HCT116 (cell line): ENCODE results near the gene SOD3. TPM values are rescaled to one million over a fixed set of nuclear protein-coding genes. Genes with fewer than 3 reads are reported as not detected.

Experiments used
- ATAC-seq: fragments of 200-7000 bp; cut with Tn5 transposase; 2 replicates; pipeline ENCODE4 v1.9.1; 2020; ENCODE audit warnings: mild to moderate bottlenecking, moderate library complexity
- BruUV-seq: library from RNA; stranded (reverse); fragments of 400-500 nt; replicated peaks from 2 replicates; lab custom pipeline; 2021; lab: Mats Ljungman, UMichigan
- CTCF ChIA-PET: fragments of 300-600 bp; sonication (Branson Sonifier 250); formaldehyde crosslinking; loops from one replicate; lab custom pipeline; 2021; ENCODE audit warnings: antibody characterized with exemption; lab: Charles Lee
- POLR2A ChIA-PET: fragments of 300-600, 350-600 bp; sonication (Branson Sonifier 250); formaldehyde crosslinking; loops from one replicate; lab custom pipeline; 2021; ENCODE audit warnings: antibody characterized with exemption; lab: Charles Lee
- RAD21 ChIA-PET, 2 experiments: fragments of 300-600 bp; sonication (Branson Sonifier 250); formaldehyde crosslinking; loops; one replicate each; lab custom pipeline; 2023; ENCODE audit warnings: low total read pairs in 2 of 2; ENCODE audit not compliant: uncharacterized antibody in 2 of 2, unreplicated experiment in 2 of 2, low non-redundant PET in 1 of 2; lab: Charles Lee
- DNase-seq: peaks from one replicate; pipeline ENCODE4 v3.0.0-alpha.2; 2010; ENCODE audit warnings: low read depth, low spot score
- H2AFZ ChIP-seq: fragments of 200-600 bp; shearing (Covaris generic), sonication (generic); 2 replicates; pipeline ENCODE4 v1.6.1; 2017; ENCODE audit warnings: low read depth, mixed run types, mixed read lengths, antibody characterized with exemption, low read length; ENCODE audit not compliant: poor library complexity, severe bottlenecking
- H3K27ac ChIP-seq: 2 replicates; pipeline ENCODE4 v1.5.1; 2012; ENCODE audit warnings: low read depth, low read length
- H3K27me3 ChIP-seq: fragments of 200-600 bp; sonication (generic); 2 replicates; pipeline ENCODE4 v1.6.1; 2016; ENCODE audit warnings: mixed run types, low read length, mixed read lengths; ENCODE audit not compliant: insufficient read depth
- H3K36me3 ChIP-seq, 2 experiments: fragments of 200-500 bp in 1 of 2; fragments of 200-600 bp in 1 of 2; sonication (Bioruptor generic) in 1 of 2; sonication (generic) in 1 of 2; 2 replicates each; pipeline versions ENCODE4 v1.5.1 to v1.6.1; 2014 to 2016; ENCODE audit warnings: low read length in 2 of 2, inconsistent platforms in 1 of 2, mixed read lengths in 1 of 2, mixed run types in 1 of 2; ENCODE audit not compliant: insufficient read depth in 2 of 2, control insufficient read depth in 1 of 2
- H3K4me1 ChIP-seq, 2 experiments: fragments of 200-600 bp in 1 of 2; sonication (generic) in 1 of 2; 2 replicates each; pipeline versions ENCODE4 v1.5.1 to v1.6.1; 2012 to 2017; ENCODE audit warnings: low read length in 2 of 2, inconsistent platforms in 1 of 2, mild to moderate bottlenecking in 1 of 2, mixed read lengths in 1 of 2, mixed run types in 1 of 2, moderate library complexity in 1 of 2; ENCODE audit not compliant: insufficient read depth in 2 of 2, control insufficient read depth in 1 of 2
- H3K4me2 ChIP-seq: fragments of 200-600 bp; sonication (generic); 2 replicates; pipeline ENCODE4 v1.6.1; 2017; ENCODE audit warnings: mixed run types, low read length, mixed read lengths
- H3K4me3 ChIP-seq, 2 experiments: fragments of 200-600 bp in 1 of 2; sonication (generic) in 1 of 2; replicated peaks in 1 of 2; 2 replicates each; pipeline ENCODE4 v1.5.1; 2011 to 2016; ENCODE audit warnings: low read length in 2 of 2, control low read depth in 1 of 2, low read depth in 1 of 2, mild to moderate bottlenecking in 1 of 2, mixed read lengths in 1 of 2, mixed run types in 1 of 2
- H3K79me2 ChIP-seq: fragments of 200-600 bp; sonication (generic); 2 replicates; pipeline ENCODE4 v1.6.1; 2017; ENCODE audit warnings: mild to moderate bottlenecking, mixed run types, low read length, moderate library complexity, mixed read lengths; ENCODE audit not compliant: insufficient read depth
- H3K9ac ChIP-seq: fragments of 200-600 bp; sonication (generic); 2 replicates; pipeline ENCODE4 v1.6.1; 2016; ENCODE audit warnings: low read length, mixed read lengths
- H3K9me2 ChIP-seq: fragments of 200-600 bp; sonication (generic), shearing (Covaris generic); 2 replicates; pipeline ENCODE4 v1.6.1; 2017; ENCODE audit warnings: mixed run types, mild to moderate bottlenecking, moderate library complexity; ENCODE audit not compliant: insufficient read depth
- H3K9me3 ChIP-seq, 2 experiments: fragments of 200-500 bp in 1 of 2; fragments of 200-600 bp in 1 of 2; sonication (Bioruptor generic) in 1 of 2; sonication (generic) in 1 of 2; 2 replicates each; pipeline ENCODE4 v1.6.1; 2014 to 2017; ENCODE audit warnings: low read length in 2 of 2, mixed read lengths in 2 of 2, inconsistent platforms in 1 of 2, low read depth in 1 of 2, mild to moderate bottlenecking in 1 of 2, mixed run types in 1 of 2, moderate library complexity in 1 of 2; ENCODE audit not compliant: control insufficient read depth in 1 of 2, insufficient read depth in 1 of 2
- H4K20me1 ChIP-seq: fragments of 200-600 bp; sonication (generic), shearing (Covaris generic); 2 replicates; pipeline ENCODE4 v1.6.1; 2017; ENCODE audit warnings: mixed run types, mild to moderate bottlenecking, moderate library complexity; ENCODE audit not compliant: insufficient read depth
- CEBPB ChIP-seq: IDR thresholded peaks from 2 replicates; pipeline ENCODE4 v1.6.1; 2012; ENCODE audit warnings: low read depth
- CTCF ChIP-seq, 3 experiments: fragments of 200-600 bp in 1 of 3; sonication (generic) in 1 of 3; IDR thresholded peaks in 2 of 3; conservative IDR thresholded peaks in 1 of 3; 2 replicates each; pipeline ENCODE4 v1.5.1; 2012 to 2017; ENCODE audit warnings: low read depth in 2 of 3, low read length in 2 of 3, antibody characterized with exemption in 1 of 3, borderline replicate concordance in 1 of 3, control low read depth in 1 of 3, mild to moderate bottlenecking in 1 of 3, mixed read lengths in 1 of 3, mixed run types in 1 of 3, moderate library complexity in 1 of 3; ENCODE audit not compliant: insufficient read depth in 1 of 3
- EGR1 ChIP-seq: IDR thresholded peaks from 2 replicates; pipeline ENCODE4 v1.6.1; 2012; ENCODE audit warnings: low read depth
- FOSL1 ChIP-seq: IDR thresholded peaks from 2 replicates; pipeline ENCODE4 v1.6.1; 2012; ENCODE audit warnings: low read depth
- JUND ChIP-seq: IDR thresholded peaks from 2 replicates; pipeline ENCODE4 v1.6.1; 2012
- MAX ChIP-seq: IDR thresholded peaks from 2 replicates; pipeline ENCODE4 v1.6.1; 2012
- POLR2A ChIP-seq: IDR thresholded peaks from 2 replicates; pipeline ENCODE4 v1.7.0; 2011; ENCODE audit warnings: borderline replicate concordance; ENCODE audit not compliant: insufficient read depth, insufficient read length; ENCODE audit errors: extremely low read depth
- RAD21 ChIP-seq: IDR thresholded peaks from 2 replicates; pipeline ENCODE4 v1.6.1; 2012; ENCODE audit warnings: low read depth, mild to moderate bottlenecking
- REST ChIP-seq: IDR thresholded peaks from 2 replicates; pipeline ENCODE4 v1.6.1; 2012; ENCODE audit warnings: low read depth
- SIN3A ChIP-seq: IDR thresholded peaks from 2 replicates; pipeline ENCODE4 v1.6.1; 2012; ENCODE audit warnings: low read depth
- SP1 ChIP-seq: IDR thresholded peaks from 2 replicates; pipeline ENCODE4 v1.6.1; 2012; ENCODE audit warnings: low read depth
- YY1 ChIP-seq: IDR thresholded peaks from 2 replicates; pipeline ENCODE4 v1.6.1; 2011; ENCODE audit warnings: low read length, low read depth, moderate library complexity, mild to moderate bottlenecking; ENCODE audit not compliant: insufficient replicate concordance; ENCODE audit errors: extremely low read depth
- ZBTB33 ChIP-seq: IDR thresholded peaks from 2 replicates; pipeline ENCODE4 v1.6.1; 2011; ENCODE audit warnings: mild to moderate bottlenecking, low read length, moderate library complexity; ENCODE audit not compliant: insufficient replicate concordance; ENCODE audit errors: extremely low read depth
- ZFX ChIP-seq: fragments of 450-650 bp; IDR thresholded peaks from 2 replicates; pipeline ENCODE4 v1.6.1; 2017
- ZNF274 ChIP-seq: fragments of 200-500 bp; sonication (Bioruptor generic); IDR thresholded peaks from 2 replicates; pipeline ENCODE4 v1.6.1; 2014; ENCODE audit warnings: mild to moderate bottlenecking, low read depth, low read length, inconsistent platforms
- intact Hi-C: fragments of 100-400 bp; cut with micrococcal nuclease; formaldehyde crosslinking; loops from 2 replicates; pipeline ENCODE4 v1.10.0; 2022
- total RNA-seq: library from RNA; stranded (reverse); gene quantifications from one replicate; pipeline ENCODE4 v1.2.1, GENCODE V29; 2021; ENCODE audit not compliant: unreplicated experiment

The SOD3 gene
- total RNA-seq, 1 experiment from 2014 or later: 0.25 TPM

GRCh38 chr4:24807611-24808010, 12.2 kb downstream of the SOD3 start:
- no peaks in the 10 kb centered on the region for H3K27me3 ChIP-seq
- no peaks in the 10 kb centered on the region for H3K9me3 ChIP-seq
- H4K20me1 ChIP-seq: no peaks in the 10 kb centered on the region
- H3K79me2 ChIP-seq: no peaks in the 10 kb centered on the region
- POLR2A ChIA-PET: no interaction called here
- ATAC-seq: no peak
- intact Hi-C loops: no loop called here
- TF ChIP-seq ZFX (no peak), ZNF274 (no peak), JUND (no peak), FOSL1 (no peak), SP1 (no peak), MAX (no peak), RAD21 (no peak), ZBTB33 (no peak), YY1 (no peak), SIN3A (no peak), CEBPB (no peak), POLR2A (no peak), EGR1 (no peak), CTCF (IDR thresholded peaks at IDR 0.05 in 2 of 3, conservative IDR thresholded peaks at IDR 0.05 in 1 of 3; ENCODE audit: borderline replicate concordance in 1 of 3, insufficient read depth in 1 of 3, low read depth in 2 of 3, low read length in 2 of 3) (no peak), REST (no peak)
- TF ChIP-seq, all 23 proteins: peak for 0
- Histone ChIP-seq H3K36me3 (no peaks in the 10 kb centered on the region), H3K9ac (no peak overlapping the region), H2AFZ (no peak overlapping the region), H3K9me2 (no peaks in the 10 kb centered on the region), H3K4me2 (no peak overlapping the region), H3K4me1 (no peaks in the 10 kb centered on the region), H3K4me3 (no peak overlapping the region), H3K27ac (no peak overlapping the region)
- ChIA-PET RAD21 (no interaction called here), CTCF (no interaction called here)
- BruUV-seq: no TSS peak
- DNase-seq: no peak
